Measurements from ENCODE around the gene HELZ. TPM values are rescaled to one million over a fixed set of nuclear protein-coding genes. Genes with fewer than 3 reads are reported as not detected.
"Not testable (repeated sequence)": the region's sequence is repeated elsewhere in the genome, so short reads cannot be mapped to it uniquely, and the experiment has no call there.

The HELZ gene
- total and polyA plus RNA-seq, 4 donors: 2.8 to 75.7 (median 25.5) TPM

GRCh38 chr17:67095291-67095690 lies 149.7 kb downstream of the HELZ start:
- H3K4me3 ChIP-seq (ENCODE audit: low read length in 2 of 2); ATAC-seq (ENCODE audit: low FRiP score); H3K9me3 ChIP-seq (ENCODE audit: control insufficient read depth, low read length); H3K4me1 ChIP-seq (ENCODE audit: control insufficient read depth in 1 of 2, insufficient read depth in 2 of 2, low read length in 2 of 2); H3K27ac ChIP-seq (ENCODE audit: low read depth in 1 of 2, low read length in 2 of 2); DNase-seq; H3K27me3 ChIP-seq (ENCODE audit: control insufficient read depth in 1 of 2, insufficient read depth in 2 of 2, low read length in 1 of 2); intact Hi-C loops (cut with DNase I); H3K36me3 ChIP-seq (ENCODE audit: control insufficient read depth in 1 of 2, insufficient read depth in 2 of 2, low read length in 1 of 2): not testable (repeated sequence)
- 17 to 84% methylated on average over 1 of the region's 1 CpG for WGBS, 2 donors

GRCh38 chr17:67093348-67093747 lies 151.6 kb downstream of the HELZ start:
- 78 to 79% methylated on average over 2 of the region's 2 CpGs for WGBS, 2 donors
- no peaks in the 10 kb centered on the region for H3K27me3 ChIP-seq (ENCODE audit: control insufficient read depth in 1 of 2, insufficient read depth in 2 of 2, low read length in 1 of 2)
- no peaks in the 10 kb centered on the region for H3K36me3 ChIP-seq (ENCODE audit: control insufficient read depth in 1 of 2, insufficient read depth in 2 of 2, low read length in 1 of 2)
- intact Hi-C loops (cut with DNase I): no loop called here
- ATAC-seq (ENCODE audit: low FRiP score): no peak
- H3K4me1 ChIP-seq (ENCODE audit: control insufficient read depth in 1 of 2, insufficient read depth in 2 of 2, low read length in 2 of 2): peaks cover 0 to 7% of the 10 kb centered on the region in 2 donors
- no peak overlapping the region for H3K27ac ChIP-seq (ENCODE audit: low read depth in 1 of 2, low read length in 2 of 2)
- no peaks in the 10 kb centered on the region for H3K9me3 ChIP-seq (ENCODE audit: control insufficient read depth, low read length)
- DNase-seq: no peak
- no peak overlapping the region for H3K4me3 ChIP-seq (ENCODE audit: low read length in 2 of 2)

- H3K27ac ChIP-seq (ENCODE audit: low read depth in 1 of 2, low read length in 2 of 2); DNase-seq; H3K9me3 ChIP-seq (ENCODE audit: control insufficient read depth, low read length); H3K36me3 ChIP-seq (ENCODE audit: control insufficient read depth in 1 of 2, insufficient read depth in 2 of 2, low read length in 1 of 2); H3K27me3 ChIP-seq (ENCODE audit: control insufficient read depth in 1 of 2, insufficient read depth in 2 of 2, low read length in 1 of 2); H3K4me3 ChIP-seq (ENCODE audit: low read length in 2 of 2); ATAC-seq (ENCODE audit: low FRiP score); H3K4me1 ChIP-seq (ENCODE audit: control insufficient read depth in 1 of 2, insufficient read depth in 2 of 2, low read length in 2 of 2); intact Hi-C loops (cut with DNase I): not testable (repeated sequence)
- WGBS, 2 donors: 90 to 93% methylated on average over 7 of the region's 7 CpGs
Measured at GRCh38 chr17:67092710-67093109, 152.3 kb downstream of the HELZ start.

GRCh38 chr17:67092291-67092690 lies 152.7 kb downstream of the HELZ start:
- no peak overlapping the region for H3K27ac ChIP-seq (ENCODE audit: low read depth in 1 of 2, low read length in 2 of 2)
- intact Hi-C loops (cut with DNase I): no loop called here

GRCh38 chr17:67090341-67090740 lies 154.7 kb downstream of the HELZ start:
- peaks cover 0 to 2% of the 10 kb centered on the region in 2 donors for H3K4me1 ChIP-seq (ENCODE audit: control insufficient read depth in 1 of 2, insufficient read depth in 2 of 2, low read length in 2 of 2)
- no peak overlapping the region for H3K4me3 ChIP-seq (ENCODE audit: low read length in 2 of 2)
- peaks cover 0 to 2% of the 10 kb centered on the region in 2 donors for H3K36me3 ChIP-seq (ENCODE audit: control insufficient read depth in 1 of 2, insufficient read depth in 2 of 2, low read length in 1 of 2)
- intact Hi-C loops (cut with DNase I): no loop called here
- no peaks in the 10 kb centered on the region for H3K9me3 ChIP-seq (ENCODE audit: control insufficient read depth, low read length)
- ATAC-seq (ENCODE audit: low FRiP score) (no peak), DNase-seq (no peak)
- no peaks in the 10 kb centered on the region for H3K27me3 ChIP-seq (ENCODE audit: control insufficient read depth in 1 of 2, insufficient read depth in 2 of 2, low read length in 1 of 2)
- no peak overlapping the region for H3K27ac ChIP-seq (ENCODE audit: low read depth in 1 of 2, low read length in 2 of 2)

More at GRCh38 chr17:67092291-67092690, 152.7 kb downstream of the HELZ start:
- H3K27me3 ChIP-seq (ENCODE audit: control insufficient read depth in 1 of 2, insufficient read depth in 2 of 2, low read length in 1 of 2): no peaks in the 10 kb centered on the region
- no peaks in the 10 kb centered on the region for H3K9me3 ChIP-seq (ENCODE audit: control insufficient read depth, low read length)
- DNase-seq: no peak
- no peak overlapping the region for H3K4me3 ChIP-seq (ENCODE audit: low read length in 2 of 2)
- H3K36me3 ChIP-seq (ENCODE audit: control insufficient read depth in 1 of 2, insufficient read depth in 2 of 2, low read length in 1 of 2): no peaks in the 10 kb centered on the region
- peaks cover 0 to 7% of the 10 kb centered on the region in 2 donors for H3K4me1 ChIP-seq (ENCODE audit: control insufficient read depth in 1 of 2, insufficient read depth in 2 of 2, low read length in 2 of 2)
- 94% methylated on average over 5 of the region's 5 CpGs for WGBS, 2 donors
- ATAC-seq (ENCODE audit: low FRiP score): no peak

- intact Hi-C loops (cut with DNase I): no loop called here
- no peak overlapping the region for H3K27ac ChIP-seq (ENCODE audit: low read depth in 1 of 2, low read length in 2 of 2)
- DNase-seq: no peak
- H3K4me3 ChIP-seq (ENCODE audit: low read length in 2 of 2): no peak overlapping the region
- no peaks in the 10 kb centered on the region for H3K4me1 ChIP-seq (ENCODE audit: control insufficient read depth in 1 of 2, insufficient read depth in 2 of 2, low read length in 2 of 2)
- H3K27me3 ChIP-seq (ENCODE audit: control insufficient read depth in 1 of 2, insufficient read depth in 2 of 2, low read length in 1 of 2): no peaks in the 10 kb centered on the region
- no peak for ATAC-seq (ENCODE audit: low FRiP score)
- no peaks in the 10 kb centered on the region for H3K9me3 ChIP-seq (ENCODE audit: control insufficient read depth, low read length)
- H3K36me3 ChIP-seq (ENCODE audit: control insufficient read depth in 1 of 2, insufficient read depth in 2 of 2, low read length in 1 of 2): peaks cover 0 to 2% of the 10 kb centered on the region in 2 donors
- 97 to 98% methylated on average over 3 of the region's 3 CpGs for WGBS, 2 donors
Measured at GRCh38 chr17:67088639-67089038, 156.4 kb downstream of the HELZ start.

GRCh38 chr17:67085406-67085805 lies 159.6 kb downstream of the HELZ start:
- no peak overlapping the region for H3K27ac ChIP-seq (ENCODE audit: low read depth in 1 of 2, low read length in 2 of 2)
- no peaks in the 10 kb centered on the region for H3K4me1 ChIP-seq (ENCODE audit: control insufficient read depth in 1 of 2, insufficient read depth in 2 of 2, low read length in 2 of 2)
- H3K9me3 ChIP-seq (ENCODE audit: control insufficient read depth, low read length): no peaks in the 10 kb centered on the region
- intact Hi-C loops (cut with DNase I): no loop called here
- no peak overlapping the region for H3K4me3 ChIP-seq (ENCODE audit: low read length in 2 of 2)
- no peak for ATAC-seq (ENCODE audit: low FRiP score)
- DNase-seq: no peak
- H3K36me3 ChIP-seq (ENCODE audit: control insufficient read depth in 1 of 2, insufficient read depth in 2 of 2, low read length in 1 of 2): peaks cover 0 to 2% of the 10 kb centered on the region in 2 donors
- 45 to 55% methylated on average over 3 of the region's 3 CpGs for WGBS, 2 donors
- H3K27me3 ChIP-seq (ENCODE audit: control insufficient read depth in 1 of 2, insufficient read depth in 2 of 2, low read length in 1 of 2): no peaks in the 10 kb centered on the region

GRCh38 chr17:67082107-67082506 lies 162.9 kb downstream of the HELZ start:
- Histone ChIP-seq H3K4me1 (ENCODE audit: control insufficient read depth in 1 of 2, insufficient read depth in 2 of 2, low read length in 2 of 2) (no peaks in the 10 kb centered on the region), H3K36me3 (ENCODE audit: control insufficient read depth in 1 of 2, insufficient read depth in 2 of 2, low read length in 1 of 2) (peaks cover 0 to 2% of the 10 kb centered on the region in 2 donors), H3K27me3 (ENCODE audit: control insufficient read depth in 1 of 2, insufficient read depth in 2 of 2, low read length in 1 of 2) (no peaks in the 10 kb centered on the region), H3K9me3 (ENCODE audit: control insufficient read depth, low read length) (no peaks in the 10 kb centered on the region), H3K27ac (ENCODE audit: low read depth in 1 of 2, low read length in 2 of 2) (no peak overlapping the region), H3K4me3 (ENCODE audit: low read length in 2 of 2) (no peak overlapping the region)
- intact Hi-C loops (cut with DNase I): no loop called here
- no peak for ATAC-seq (ENCODE audit: low FRiP score)
- 62 to 75% methylated on average over 1 of the region's 1 CpG for WGBS, 2 donors
- DNase-seq: no peak

- Histone ChIP-seq H3K36me3 (ENCODE audit: control insufficient read depth in 1 of 2, insufficient read depth in 2 of 2, low read length in 1 of 2) (no peaks in the 10 kb centered on the region), H3K4me3 (ENCODE audit: low read length in 2 of 2) (no peak overlapping the region), H3K27ac (ENCODE audit: low read depth in 1 of 2, low read length in 2 of 2) (no peak overlapping the region), H3K9me3 (ENCODE audit: control insufficient read depth, low read length) (no peaks in the 10 kb centered on the region), H3K27me3 (ENCODE audit: control insufficient read depth in 1 of 2, insufficient read depth in 2 of 2, low read length in 1 of 2) (no peaks in the 10 kb centered on the region), H3K4me1 (ENCODE audit: control insufficient read depth in 1 of 2, insufficient read depth in 2 of 2, low read length in 2 of 2) (no peaks in the 10 kb centered on the region)
- intact Hi-C loops (cut with DNase I): no loop called here
- DNase-seq: no peak
- no peak for ATAC-seq (ENCODE audit: low FRiP score)
- WGBS, 2 donors: 87 to 93% methylated on average over 2 of the region's 2 CpGs
Measured at GRCh38 chr17:67080804-67081203, 164.2 kb downstream of the HELZ start.

Data from aorta (tissue), 5 donors.